SU-DHL-6 (cell line): ENCODE measurements around the gene CYB5R2.
"Not testable (repeated sequence)": the region's sequence is repeated elsewhere in the genome, so short reads cannot be mapped to it uniquely, and the experiment has no call there.

ENCODE experiments used
- H2AFZ ChIP-seq: fragments of 200-600 bp; sonication (generic); 2 replicates; pipeline ENCODE4 v1.6.1; 2014; ENCODE audit warnings: low read depth, mild to moderate bottlenecking, moderate library complexity, mixed read lengths, antibody characterized with exemption, low read length; ENCODE audit not compliant: severe bottlenecking
- H3F3A ChIP-seq: fragments of 200-600 bp; shearing (Covaris generic); 2 replicates; pipeline ENCODE4 v1.6.0; 2016; ENCODE audit warnings: antibody characterized with exemption, mild to moderate bottlenecking; ENCODE audit not compliant: insufficient read depth
- H3K27ac ChIP-seq: fragments of 200-600 bp; sonication (generic); 2 replicates; pipeline ENCODE4 v1.5.1; 2016; ENCODE audit warnings: low read depth, mild to moderate bottlenecking, low read length, moderate library complexity, mixed read lengths
- H3K27me3 ChIP-seq: fragments of 200-600 bp; sonication (generic), shearing (Covaris generic); 2 replicates; pipeline ENCODE4 v1.6.0; 2014; ENCODE audit warnings: mild to moderate bottlenecking, low read length
- H3K36me3 ChIP-seq: fragments of 200-600 bp; sonication (generic); 2 replicates; pipeline ENCODE4 v1.6.1; 2014; ENCODE audit warnings: mild to moderate bottlenecking, low read length, mixed read lengths
- H3K4me2 ChIP-seq: fragments of 300-600, 200-600 bp; shearing (Covaris generic), sonication (generic); 2 replicates; pipeline ENCODE4 v1.6.0; 2014; ENCODE audit warnings: low read length, low read depth, mild to moderate bottlenecking; ENCODE audit not compliant: poor library complexity, severe bottlenecking
- H3K4me3 ChIP-seq: fragments of 200-600 bp; sonication (generic); 2 replicates; pipeline ENCODE4 v1.5.1; 2014; ENCODE audit warnings: antibody characterized with exemption, low read length, mild to moderate bottlenecking, mixed read lengths; ENCODE audit not compliant: insufficient read depth, poor library complexity, severe bottlenecking
- H3K79me2 ChIP-seq: fragments of 200-600 bp; sonication (generic); 2 replicates; pipeline ENCODE4 v1.6.1; 2014; ENCODE audit warnings: mild to moderate bottlenecking, low read length, moderate library complexity; ENCODE audit not compliant: insufficient read depth
- H3K9ac ChIP-seq: fragments of 200-600 bp; sonication (generic); 2 replicates; pipeline ENCODE4 v1.7.0; 2014; ENCODE audit warnings: mild to moderate bottlenecking, low read length
- H3K9me2 ChIP-seq: fragments of 200-600 bp; sonication (generic); replicated peaks from 2 replicates; pipeline ENCODE4 v1.6.1; 2014; ENCODE audit warnings: low read length; ENCODE audit not compliant: insufficient read depth
- H3K9me3 ChIP-seq: fragments of 200-600 bp; sonication (generic); 2 replicates; pipeline ENCODE4 v1.6.1; 2014; ENCODE audit warnings: low read length, mixed read lengths; ENCODE audit not compliant: insufficient read depth
- H4K20me1 ChIP-seq: fragments of 200-600 bp; sonication (generic); 2 replicates; pipeline ENCODE4 v1.6.1; 2014; ENCODE audit warnings: low read depth, mild to moderate bottlenecking, antibody characterized with exemption, low read length, moderate library complexity, mixed read lengths
- CTCF ChIP-seq: fragments of 200-600 bp; sonication (generic); IDR thresholded peaks from one replicate; pipeline ENCODE4 v1.5.1; 2017; ENCODE audit warnings: antibody characterized with exemption, mild to moderate bottlenecking, low read length, moderate library complexity; ENCODE audit not compliant: insufficient read depth, poor library complexity, severe bottlenecking
- EZH2phosphoT487 ChIP-seq: fragments of 200-600 bp; sonication (generic), shearing (Covaris generic); conservative IDR thresholded peaks from 2 replicates; pipeline ENCODE4 v1.6.1; 2018; ENCODE audit warnings: mild to moderate bottlenecking, antibody characterized with exemption, low read length, moderate library complexity, mixed read lengths

CYB5R2 gene

GRCh38 chr11:7665473-7666291, 7.6 kb downstream of the CYB5R2 start:
- no peaks in the 10 kb centered on the region for H3K79me2 ChIP-seq
- H3K9ac ChIP-seq: no peak overlapping the region
- no peak overlapping the region for H3K27ac ChIP-seq
- TF ChIP-seq EZH2phosphoT487 (no peak), CTCF (peak; percentile 96)
- H3K4me3 ChIP-seq: no peak overlapping the region
- H3K9me3 ChIP-seq: no peaks in the 10 kb centered on the region
- no peaks in the 10 kb centered on the region for H4K20me1 ChIP-seq
- H3K4me2 ChIP-seq: no peak overlapping the region
- H3K9me2 ChIP-seq: no peaks in the 10 kb centered on the region
- H3K27me3 ChIP-seq: no peaks in the 10 kb centered on the region
- H3F3A ChIP-seq: no peaks in the 10 kb centered on the region
- H3K36me3 ChIP-seq: no peaks in the 10 kb centered on the region
- no peak overlapping the region for H2AFZ ChIP-seq

DNA sequence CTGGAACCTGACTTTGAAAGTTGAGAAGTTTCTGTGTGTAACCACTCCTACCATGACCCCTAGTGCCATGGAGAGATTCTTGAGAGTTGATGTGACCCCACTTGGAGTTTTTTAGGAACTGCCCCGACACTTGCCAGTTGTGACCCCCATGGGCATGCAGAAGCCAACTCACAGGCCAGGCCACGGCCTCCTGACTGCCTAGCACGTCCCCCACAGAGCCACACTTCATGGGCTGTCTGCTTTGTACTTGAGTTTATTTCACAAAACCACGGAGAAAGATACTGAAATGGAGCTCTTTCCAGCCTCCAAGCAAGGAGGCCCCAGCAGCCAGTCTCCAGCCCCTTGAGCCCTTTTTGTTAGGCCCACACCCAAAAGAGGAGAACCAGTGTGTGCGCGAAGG, 8.4 kb downstream of the CYB5R2 start:
- Histone ChIP-seq H4K20me1 (no peaks in the 10 kb centered on the region), H3K9me3 (no peaks in the 10 kb centered on the region), H2AFZ (no peak overlapping the region), H3K27ac (no peak overlapping the region), H3K9ac (no peak overlapping the region), H3K4me2 (no peak overlapping the region), H3K9me2 (no peaks in the 10 kb centered on the region), H3K79me2 (no peaks in the 10 kb centered on the region), H3K36me3 (no peaks in the 10 kb centered on the region), H3K27me3 (no peaks in the 10 kb centered on the region), H3F3A (no peaks in the 10 kb centered on the region), H3K4me3 (no peak overlapping the region)
- no peak for TF ChIP-seq EZH2phosphoT487
- no peak for TF ChIP-seq CTCF

- not testable (repeated sequence) for H3K9me2 ChIP-seq, H2AFZ ChIP-seq, H4K20me1 ChIP-seq, H3K4me3 ChIP-seq, H3F3A ChIP-seq, H3K27ac ChIP-seq, H3K9me3 ChIP-seq, H3K27me3 ChIP-seq, H3K4me2 ChIP-seq, H3K79me2 ChIP-seq, H3K36me3 ChIP-seq, H3K9ac ChIP-seq
Observed at GRCh38 chr11:7663531-7663930, 9.8 kb downstream of the CYB5R2 start.

GRCh38 chr11:7657306-7658025, 15.8 kb downstream of the CYB5R2 start:
- Histone ChIP-seq H3K27me3 (no peaks in the 10 kb centered on the region), H3K36me3 (no peaks in the 10 kb centered on the region)

More at GRCh38 chr11:7657306-7658025, 15.8 kb downstream of the CYB5R2 start:
- no peak overlapping the region for H3K4me2 ChIP-seq
- no peaks in the 10 kb centered on the region for H3K9me3 ChIP-seq
- H3K9ac ChIP-seq: no peak overlapping the region
- no peak overlapping the region for H2AFZ ChIP-seq
- no peak overlapping the region for H3K4me3 ChIP-seq
- no peaks in the 10 kb centered on the region for H3K79me2 ChIP-seq
- H3K9me2 ChIP-seq: no peaks in the 10 kb centered on the region
- no peaks in the 10 kb centered on the region for H4K20me1 ChIP-seq
- H3F3A ChIP-seq: no peaks in the 10 kb centered on the region
- H3K27ac ChIP-seq: no peak overlapping the region
- TF ChIP-seq CTCF: no peak
- no peak for TF ChIP-seq EZH2phosphoT487
